ENCODE results near the gene BMP8A.

Gene BMP8A, protein sequence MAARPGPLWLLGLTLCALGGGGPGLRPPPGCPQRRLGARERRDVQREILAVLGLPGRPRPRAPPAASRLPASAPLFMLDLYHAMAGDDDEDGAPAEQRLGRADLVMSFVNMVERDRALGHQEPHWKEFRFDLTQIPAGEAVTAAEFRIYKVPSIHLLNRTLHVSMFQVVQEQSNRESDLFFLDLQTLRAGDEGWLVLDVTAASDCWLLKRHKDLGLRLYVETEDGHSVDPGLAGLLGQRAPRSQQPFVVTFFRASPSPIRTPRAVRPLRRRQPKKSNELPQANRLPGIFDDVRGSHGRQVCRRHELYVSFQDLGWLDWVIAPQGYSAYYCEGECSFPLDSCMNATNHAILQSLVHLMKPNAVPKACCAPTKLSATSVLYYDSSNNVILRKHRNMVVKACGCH

GRCh38 chr1:39491146-39491921 lies at the start of gene BMP8A:
Gene BMP8A, plus strand, starts transcription at chr1:39491636. Its CDS starts 356 bp downstream, at chr1:39491992.
- TF ChIP-seq EZH2phosphoT487 (IDR thresholded peaks at IDR 0.05; ENCODE audit: borderline replicate concordance) (no peak), CTCF (conservative IDR thresholded peaks at IDR 0.05; ENCODE audit: low read length) (no peak)
- Histone ChIP-seq H3F3A (ENCODE audit: low read depth) (no peaks in the 10 kb centered on the region), H3K4me2 (ENCODE audit: low read depth, low read length, poor library complexity, severe bottlenecking) (no peak within 1 kb of the TSS), H4K20me1 (ENCODE audit: insufficient read depth, low read length, poor library complexity, severe bottlenecking) (no peaks in the 10 kb centered on the region), H3K79me2 (ENCODE audit: insufficient read depth, low read length) (no peaks in the 10 kb centered on the region), H3K27me3 (ENCODE audit: insufficient read depth, low read length, poor library complexity, severe bottlenecking) (no peaks in the 10 kb centered on the region), H3K4me3 (ENCODE audit: low read length, poor library complexity, severe bottlenecking) (no peak within 1 kb of the TSS), H3K9ac (ENCODE audit: low read depth, low read length, poor library complexity, severe bottlenecking) (no peak within 1 kb of the TSS), H3K4me1 (ENCODE audit: insufficient read depth, low read length, poor library complexity, severe bottlenecking) (no peaks in the 10 kb centered on the region), H2AFZ (ENCODE audit: low read length) (no peak within 1 kb of the TSS), H3K9me3 (ENCODE audit: insufficient read depth, low read depth, low read length) (no peaks in the 10 kb centered on the region), H3K9me2 (replicated peaks; ENCODE audit: low read depth, low read length) (no peaks in the 10 kb centered on the region), H3K36me3 (ENCODE audit: insufficient read depth, low read length) (peaks cover 12% of the 10 kb centered on the region; the same call in 1 of the 2 replicates)

GRCh38 chr1:39441797-39442196 lies 49.6 kb upstream of the BMP8A start:
- no peak overlapping the region for H2AFZ ChIP-seq (ENCODE audit: low read length)
- no peaks in the 10 kb centered on the region for H3K9me2 ChIP-seq (replicated peaks; ENCODE audit: low read depth, low read length)
- no peak overlapping the region for H3K4me2 ChIP-seq (ENCODE audit: low read depth, low read length, poor library complexity, severe bottlenecking)
- H3F3A ChIP-seq (ENCODE audit: low read depth), result no peaks in the 10 kb centered on the region
- H4K20me1 ChIP-seq (ENCODE audit: insufficient read depth, low read length, poor library complexity, severe bottlenecking), result no peaks in the 10 kb centered on the region
- H3K9me3 ChIP-seq (ENCODE audit: insufficient read depth, low read depth, low read length), result no peaks in the 10 kb centered on the region
- no peak overlapping the region for H3K9ac ChIP-seq (ENCODE audit: low read depth, low read length, poor library complexity, severe bottlenecking)
- H3K27me3 ChIP-seq (ENCODE audit: insufficient read depth, low read length, poor library complexity, severe bottlenecking), result no peaks in the 10 kb centered on the region
- no peaks in the 10 kb centered on the region for H3K4me1 ChIP-seq (ENCODE audit: insufficient read depth, low read length, poor library complexity, severe bottlenecking)
- no peaks in the 10 kb centered on the region for H3K79me2 ChIP-seq (ENCODE audit: insufficient read depth, low read length)
- TF ChIP-seq CTCF (conservative IDR thresholded peaks at IDR 0.05; ENCODE audit: low read length), result no peak
- TF ChIP-seq EZH2phosphoT487 (IDR thresholded peaks at IDR 0.05; ENCODE audit: borderline replicate concordance), result no peak
- peaks cover 86% of the 10 kb centered on the region for H3K36me3 ChIP-seq (ENCODE audit: insufficient read depth, low read length)
- no peak overlapping the region for H3K4me3 ChIP-seq (ENCODE audit: low read length, poor library complexity, severe bottlenecking)

GRCh38 chr1:39445573-39445972 lies 45.9 kb upstream of the BMP8A start:
- H3K36me3 ChIP-seq (ENCODE audit: insufficient read depth, low read length), result peaks cover 90% of the 10 kb centered on the region
- H3F3A ChIP-seq (ENCODE audit: low read depth), result no peaks in the 10 kb centered on the region
- no peak for TF ChIP-seq CTCF (conservative IDR thresholded peaks at IDR 0.05; ENCODE audit: low read length)
- no peak for TF ChIP-seq EZH2phosphoT487 (IDR thresholded peaks at IDR 0.05; ENCODE audit: borderline replicate concordance)

More at GRCh38 chr1:39445573-39445972, 45.9 kb upstream of the BMP8A start:
- H3K9me3 ChIP-seq (ENCODE audit: insufficient read depth, low read depth, low read length), result no peaks in the 10 kb centered on the region
- H3K9ac ChIP-seq (ENCODE audit: low read depth, low read length, poor library complexity, severe bottlenecking), result no peak overlapping the region
- no peaks in the 10 kb centered on the region for H3K79me2 ChIP-seq (ENCODE audit: insufficient read depth, low read length)
- no peaks in the 10 kb centered on the region for H3K9me2 ChIP-seq (replicated peaks; ENCODE audit: low read depth, low read length)
- no peak overlapping the region for H2AFZ ChIP-seq (ENCODE audit: low read length)
- H3K4me1 ChIP-seq (ENCODE audit: insufficient read depth, low read length, poor library complexity, severe bottlenecking), result no peaks in the 10 kb centered on the region
- no peaks in the 10 kb centered on the region for H3K27me3 ChIP-seq (ENCODE audit: insufficient read depth, low read length, poor library complexity, severe bottlenecking)
- no peak overlapping the region for H3K4me3 ChIP-seq (ENCODE audit: low read length, poor library complexity, severe bottlenecking)
- no peaks in the 10 kb centered on the region for H4K20me1 ChIP-seq (ENCODE audit: insufficient read depth, low read length, poor library complexity, severe bottlenecking)
- no peak overlapping the region for H3K4me2 ChIP-seq (ENCODE audit: low read depth, low read length, poor library complexity, severe bottlenecking)
